HG03139 (cell line): ENCODE data around the gene WWOX.

Experiments used
- ATAC-seq: cut with Tn5 transposase; IDR thresholded peaks from one replicate; pipeline ENCODE4 v1.9.1; 2021; ENCODE audit not compliant: unreplicated experiment

Gene WWOX

DNA sequence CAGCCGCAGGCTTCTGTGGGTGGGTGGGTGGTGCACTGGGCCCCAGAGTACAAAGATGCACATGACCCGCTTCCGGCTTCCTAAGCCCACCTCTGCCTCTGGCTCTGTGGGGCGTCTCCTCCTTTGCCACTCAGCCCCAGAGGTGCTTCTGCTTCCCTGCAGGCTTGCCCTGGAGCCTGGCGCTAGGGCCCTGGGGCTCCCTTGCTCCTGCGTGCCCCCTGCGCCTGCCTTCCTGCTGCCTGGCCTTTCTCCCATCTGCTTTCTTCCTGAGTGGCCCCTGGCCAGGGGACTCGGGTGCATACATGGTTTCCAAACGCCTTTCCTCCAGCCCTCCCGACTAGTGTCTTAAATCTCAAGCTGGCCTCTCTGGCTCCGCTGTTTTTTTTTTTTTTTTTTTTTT lies 3.4 kb downstream of the WWOX start:
- no peak for ATAC-seq

DNA sequence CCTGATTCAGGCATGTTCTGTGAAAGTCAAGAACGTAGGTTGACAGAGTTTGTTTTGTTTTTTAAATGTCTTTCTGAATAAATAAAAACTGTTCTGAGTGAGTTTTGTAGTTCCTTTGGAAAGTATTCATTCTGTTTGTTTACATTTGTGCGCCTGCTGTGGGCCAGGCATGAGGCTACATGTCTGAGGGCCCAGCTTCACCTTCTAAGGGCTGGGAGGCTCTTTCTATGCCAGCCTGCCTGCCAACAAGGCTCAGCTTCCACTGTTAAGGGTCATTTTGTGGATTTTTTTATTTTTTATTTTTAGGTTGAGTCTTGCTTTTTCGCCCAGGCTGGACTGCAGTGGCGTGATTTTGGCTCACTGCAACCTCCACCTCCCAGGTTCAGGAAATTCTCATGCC lies 6.1 kb downstream of the WWOX start:
- no peak for ATAC-seq

DNA sequence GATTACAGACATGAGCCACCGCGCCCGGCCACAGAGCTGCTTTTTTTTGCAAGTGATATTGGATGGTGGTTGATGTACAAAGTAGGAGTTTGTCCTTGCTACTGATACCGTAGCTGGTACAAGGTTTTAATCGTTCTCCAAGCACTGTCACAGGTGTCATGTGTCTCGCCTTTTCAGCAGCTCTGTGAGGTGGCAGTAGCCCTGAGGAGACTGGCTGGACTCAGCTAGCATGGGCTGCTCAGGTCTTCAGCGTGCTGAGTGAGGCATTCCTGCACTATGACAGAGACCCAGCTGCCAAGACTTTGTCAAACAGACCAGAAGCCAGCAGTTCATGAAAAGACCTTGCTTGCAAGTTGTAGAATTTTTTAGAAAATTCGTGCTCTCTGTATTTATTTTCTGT lies 7.2 kb downstream of the WWOX start:
- ATAC-seq: no peak

DNA sequence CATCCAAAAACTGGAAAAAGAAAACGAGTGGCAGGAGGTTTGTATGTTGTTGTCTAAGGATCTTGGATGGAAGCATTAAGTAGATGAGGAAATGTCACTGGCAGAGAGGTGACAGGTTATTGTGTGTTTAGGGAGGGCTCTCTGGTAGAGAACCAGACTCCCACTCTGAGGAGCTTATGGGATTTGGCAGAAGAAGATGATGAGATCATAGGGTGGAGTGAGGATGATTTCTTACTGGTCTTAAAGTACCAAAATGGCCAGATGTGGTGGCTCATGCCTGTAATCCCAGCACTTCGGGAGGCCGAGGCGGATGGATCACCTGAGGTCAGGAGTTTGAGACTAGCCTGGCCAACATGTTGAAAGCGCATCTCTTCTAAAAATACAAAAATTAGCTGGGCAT lies 9.0 kb downstream of the WWOX start:
- ATAC-seq: no peak

DNA sequence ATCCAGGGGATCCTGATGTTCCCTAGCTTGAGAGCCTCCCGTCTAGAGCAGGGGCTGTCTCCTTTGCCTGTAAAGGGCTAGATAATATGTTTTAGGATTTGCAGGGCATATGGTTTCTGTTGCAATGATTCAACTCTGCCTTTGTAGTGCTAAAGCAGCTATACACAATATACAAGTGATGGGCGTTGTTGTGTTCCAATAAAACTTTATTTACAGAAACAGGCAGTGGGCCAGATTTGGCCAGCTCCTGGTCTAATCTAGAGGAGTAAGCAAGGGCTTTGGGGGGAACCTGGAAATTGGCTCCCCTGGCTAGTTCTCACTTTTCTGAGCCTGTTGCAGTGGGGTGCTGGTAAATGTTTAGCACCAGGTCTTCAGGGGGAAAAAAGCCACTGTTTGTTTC lies 13.8 kb downstream of the WWOX start:
- no peak for ATAC-seq

DNA sequence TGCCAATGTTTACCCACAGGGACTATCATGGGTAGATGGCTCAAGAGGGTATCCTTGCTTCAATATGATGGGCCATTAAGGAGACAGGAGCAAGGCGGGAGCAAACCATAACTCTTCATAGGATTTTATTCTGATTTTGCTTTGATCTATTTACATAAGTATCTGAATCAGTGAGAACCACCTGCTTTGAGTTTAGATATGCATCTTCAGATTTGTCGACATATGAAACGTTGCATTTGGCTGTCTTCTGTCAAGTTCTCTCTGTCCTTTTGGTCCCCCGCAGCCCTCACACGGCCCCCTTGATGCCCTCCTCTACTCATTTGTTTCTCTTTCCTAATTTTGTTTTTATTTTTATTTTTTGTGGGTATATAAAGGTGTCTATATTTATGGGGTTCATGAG lies 16.2 kb downstream of the WWOX start:
- ATAC-seq: no peak

DNA sequence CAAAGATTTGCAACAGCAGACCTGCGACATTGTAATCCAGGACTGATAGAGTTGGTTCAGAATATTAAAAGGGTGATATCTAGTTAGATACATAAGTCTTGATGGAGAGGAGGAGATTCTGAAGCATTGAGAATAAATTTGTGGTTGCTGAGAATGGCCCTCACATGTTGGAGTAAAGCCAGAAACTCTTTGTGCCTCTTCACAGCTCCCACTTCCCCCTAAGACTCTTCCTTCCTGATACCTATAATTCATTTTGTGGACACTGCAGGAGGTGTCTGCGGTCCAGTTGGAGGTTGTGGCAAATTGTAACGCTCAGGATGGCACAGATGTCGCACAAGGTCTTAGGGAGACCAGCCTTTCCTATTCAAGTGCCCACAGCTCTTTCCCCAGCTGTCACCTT lies 17.5 kb downstream of the WWOX start:
- ATAC-seq: no peak

DNA sequence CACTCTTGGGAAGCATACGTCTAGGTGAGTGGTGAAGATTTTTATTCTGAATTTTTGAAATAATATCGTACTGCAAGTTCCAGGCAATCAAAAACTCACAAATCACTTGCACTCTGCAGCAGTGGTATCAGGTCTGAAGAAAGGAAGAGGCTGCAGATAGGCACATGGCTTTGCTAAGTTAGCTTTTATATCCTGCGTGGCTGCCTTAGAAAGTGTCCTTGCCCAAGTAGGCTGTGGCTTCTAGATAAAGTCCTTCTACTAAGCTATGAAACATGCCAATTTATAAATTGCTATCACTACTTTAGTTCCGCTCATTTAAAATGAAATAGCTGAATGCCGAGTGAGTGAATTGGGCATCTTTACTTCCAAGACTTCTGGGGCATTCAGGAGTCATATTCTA lies 17.9 kb downstream of the WWOX start:
- no peak for ATAC-seq

DNA sequence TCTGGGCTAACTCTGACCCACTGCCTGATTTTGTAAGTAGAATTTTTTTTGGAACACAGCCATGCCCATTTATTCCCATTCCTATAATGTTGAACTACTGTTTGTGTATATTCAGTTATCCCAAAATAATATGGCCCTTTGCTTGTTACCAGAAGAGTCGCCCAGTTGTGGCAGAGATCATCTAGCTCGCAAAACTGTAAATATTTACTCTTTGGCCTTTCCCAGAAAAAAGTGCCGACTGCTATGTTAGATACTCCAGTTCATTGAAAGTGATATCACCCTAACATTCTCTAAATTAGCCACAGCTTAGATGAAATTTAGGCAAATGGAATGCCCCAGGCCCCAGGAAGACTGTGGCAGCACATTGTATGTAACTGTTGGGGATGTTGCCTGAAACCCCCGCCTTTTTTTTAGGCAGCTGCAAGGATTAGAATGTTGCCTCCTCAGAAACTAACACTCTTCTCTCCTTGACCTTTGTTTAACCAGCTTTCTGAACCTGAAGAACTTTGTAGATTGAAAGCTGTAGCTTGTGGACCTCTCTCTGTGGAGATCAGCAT lies 19.1 kb downstream of the WWOX start:
- no peak for ATAC-seq

DNA sequence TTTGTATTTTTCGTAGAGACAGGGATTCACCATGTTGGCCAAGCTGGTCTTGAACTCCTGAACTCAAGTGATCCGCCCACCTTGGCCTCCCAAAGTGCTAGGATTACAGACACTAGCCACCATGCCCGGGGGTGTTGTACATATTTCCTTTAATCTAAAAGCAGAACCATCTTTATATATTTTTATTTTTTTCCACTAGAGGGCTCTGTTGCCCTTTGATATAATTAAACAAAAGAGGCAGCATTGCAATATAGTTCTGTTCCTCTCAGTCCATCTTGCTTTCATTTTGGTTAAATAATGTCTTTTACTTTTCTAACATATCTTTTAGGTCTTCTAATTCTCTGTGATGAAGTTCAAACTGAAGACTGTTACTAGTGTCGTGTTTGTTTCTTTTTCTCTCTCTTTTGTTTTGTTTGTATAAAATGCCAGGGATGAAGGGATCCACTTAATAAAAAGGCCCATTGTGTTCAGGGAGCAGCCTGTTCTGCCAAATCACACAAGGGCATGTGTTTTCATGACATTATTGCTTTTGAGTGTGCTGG lies 23.4 kb downstream of the WWOX start:
- peak; percentile 67 for ATAC-seq

DNA sequence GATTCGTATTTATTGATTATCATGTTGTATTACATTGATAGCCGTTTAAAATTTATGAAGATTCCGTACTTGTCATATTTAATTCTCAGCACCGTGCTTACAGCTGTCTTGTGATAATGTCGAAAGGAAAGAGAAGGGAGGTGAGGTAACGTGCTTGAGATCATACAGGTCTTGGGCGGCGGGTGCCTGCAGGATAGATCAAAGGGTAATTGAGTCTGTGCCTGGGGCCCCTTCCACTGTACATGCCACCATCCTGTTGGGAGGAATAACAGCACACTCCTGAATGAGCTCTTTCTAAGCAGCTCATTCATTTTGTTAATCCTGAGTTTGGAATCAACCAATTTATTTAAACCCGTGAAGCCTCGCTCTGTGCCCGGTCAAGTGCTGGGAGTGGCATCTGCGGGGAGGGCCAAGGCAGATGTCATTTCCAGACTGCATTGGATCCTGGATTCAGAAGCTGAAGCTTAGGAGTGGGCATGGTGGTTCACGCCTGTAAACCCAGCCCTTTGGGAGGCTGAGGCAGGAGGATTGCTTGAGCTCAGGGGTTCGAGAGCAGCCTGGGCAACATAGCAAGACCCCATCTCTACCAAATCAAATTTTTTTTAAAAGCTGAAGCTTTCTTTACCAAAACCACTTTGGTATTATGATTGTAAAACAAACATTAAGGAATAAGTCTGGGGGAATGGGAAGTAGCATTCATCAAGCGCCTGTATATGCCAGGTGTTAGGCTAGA lies 25.8 kb downstream of the WWOX start:
- no peak for ATAC-seq

DNA sequence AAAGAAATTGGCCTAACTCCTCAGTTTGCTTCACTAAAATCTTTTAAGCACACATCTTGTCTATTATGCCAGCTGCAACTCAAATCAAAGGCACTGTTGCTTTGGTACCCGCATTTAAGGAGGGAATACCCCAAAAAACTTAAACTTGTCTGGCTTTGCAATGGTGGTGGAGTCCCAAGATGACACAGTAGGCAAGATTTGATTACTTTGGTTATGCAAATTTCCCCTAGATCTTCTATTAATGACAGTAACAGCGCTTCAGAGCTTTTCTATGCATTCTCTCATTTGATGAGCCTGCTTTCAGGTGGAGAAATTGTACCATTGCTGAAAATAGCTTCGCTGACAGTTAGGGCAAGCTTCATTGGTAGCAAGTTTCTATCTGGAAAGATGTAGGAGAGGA lies 27.2 kb downstream of the WWOX start:
- no peak for ATAC-seq

DNA sequence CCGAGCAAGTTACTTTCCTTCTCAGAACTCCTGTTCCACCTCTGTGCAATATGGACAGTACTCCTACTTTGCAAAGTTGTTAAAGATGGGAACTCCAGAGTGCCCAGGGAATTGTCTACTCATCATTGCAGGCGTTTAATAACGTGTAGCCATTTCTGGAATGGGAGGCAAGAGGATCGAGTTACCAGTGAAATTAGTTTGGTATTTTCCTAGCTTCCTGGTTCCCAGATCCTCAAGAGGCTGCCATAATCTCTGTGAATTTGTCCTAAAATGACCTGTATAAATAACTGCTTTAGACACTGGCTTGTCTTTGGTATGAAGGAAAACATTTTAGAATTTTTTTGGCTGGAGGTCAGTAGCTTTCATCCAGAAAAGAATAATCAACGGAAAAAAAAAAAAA lies 27.7 kb downstream of the WWOX start:
- ATAC-seq: no peak

DNA sequence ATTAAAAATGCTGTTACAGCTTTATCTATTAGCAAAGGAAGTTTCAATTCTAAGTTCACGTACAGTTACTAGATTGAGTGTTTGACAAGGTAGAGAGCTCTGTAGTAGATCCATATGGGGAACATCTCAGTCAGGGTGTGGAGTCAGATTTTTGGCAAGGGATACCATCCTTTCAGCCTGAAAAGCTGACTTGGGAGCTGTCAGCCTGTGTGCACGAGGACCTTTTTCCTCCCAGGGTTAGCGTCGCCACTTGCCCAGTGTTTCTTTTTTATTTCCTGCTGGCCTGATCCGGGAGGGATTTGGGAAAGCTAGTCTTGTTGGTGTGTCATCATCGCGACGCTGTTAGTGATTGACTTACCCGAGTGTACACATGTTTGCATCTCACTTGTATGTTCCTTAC lies 29.5 kb downstream of the WWOX start:
- ATAC-seq: no peak

DNA sequence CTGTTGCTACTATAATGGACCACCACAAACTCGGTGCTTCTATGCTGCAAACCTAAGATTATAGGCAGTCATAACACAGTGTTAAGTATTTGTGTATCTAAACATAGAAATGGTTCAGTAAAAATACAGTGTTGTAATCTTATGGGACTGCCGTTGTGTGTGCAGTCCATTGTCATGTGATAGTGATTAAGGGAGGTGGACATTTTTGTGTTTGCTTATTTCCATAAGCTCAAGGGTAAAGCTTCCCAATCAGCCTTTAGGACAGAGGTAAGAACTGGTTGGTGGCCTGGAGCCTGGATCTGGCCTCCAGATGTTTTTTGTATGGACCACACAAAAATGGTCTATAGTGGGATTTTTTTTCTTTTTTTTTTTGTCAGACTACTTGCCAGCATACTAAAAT lies 29.9 kb downstream of the WWOX start:
- no peak for ATAC-seq

DNA sequence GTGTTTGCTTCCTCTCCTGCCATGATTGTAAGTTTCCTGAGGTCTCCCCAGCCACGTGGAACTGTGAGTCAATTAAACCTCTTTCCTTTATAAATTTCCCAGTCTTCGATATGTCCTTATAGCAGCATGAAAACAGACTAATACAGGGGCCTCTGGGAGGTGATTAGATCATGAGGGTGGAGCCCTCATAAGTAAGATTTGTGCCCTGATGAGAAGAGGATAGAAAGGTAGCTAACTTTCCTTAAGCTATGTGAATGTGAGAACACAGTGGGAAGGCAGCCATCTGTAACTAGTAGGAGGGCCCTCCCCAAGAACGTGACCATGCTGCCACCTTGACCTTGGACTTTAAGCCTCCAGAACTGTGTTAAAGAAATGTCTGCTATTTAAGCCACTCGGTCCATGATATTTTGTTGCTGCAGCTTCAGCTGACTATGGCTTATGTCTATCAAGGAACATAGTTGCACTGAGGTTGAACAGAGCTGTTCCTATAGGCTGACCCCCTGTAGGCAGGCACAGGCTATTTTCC lies 30.7 kb downstream of the WWOX start:
- no peak for ATAC-seq

DNA sequence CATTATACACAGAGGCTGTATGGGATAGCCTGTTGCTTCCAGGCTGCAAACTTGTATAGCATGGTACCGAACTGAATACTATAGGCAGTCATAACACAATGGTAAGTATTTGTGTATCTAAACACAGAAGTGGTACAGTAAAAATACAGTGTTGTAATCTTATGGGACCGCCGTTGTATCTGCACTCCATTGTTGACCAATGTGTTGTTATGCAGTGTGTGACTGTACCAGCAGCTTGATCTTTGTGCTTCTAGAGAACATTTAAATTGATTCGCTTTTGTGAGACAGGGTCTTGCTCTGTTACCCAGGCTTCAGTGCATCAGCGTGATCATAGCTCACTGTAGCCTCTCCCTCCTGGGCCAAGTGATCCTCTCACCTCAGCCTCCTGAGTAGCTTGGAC lies 31.5 kb downstream of the WWOX start:
- no peak for ATAC-seq

DNA sequence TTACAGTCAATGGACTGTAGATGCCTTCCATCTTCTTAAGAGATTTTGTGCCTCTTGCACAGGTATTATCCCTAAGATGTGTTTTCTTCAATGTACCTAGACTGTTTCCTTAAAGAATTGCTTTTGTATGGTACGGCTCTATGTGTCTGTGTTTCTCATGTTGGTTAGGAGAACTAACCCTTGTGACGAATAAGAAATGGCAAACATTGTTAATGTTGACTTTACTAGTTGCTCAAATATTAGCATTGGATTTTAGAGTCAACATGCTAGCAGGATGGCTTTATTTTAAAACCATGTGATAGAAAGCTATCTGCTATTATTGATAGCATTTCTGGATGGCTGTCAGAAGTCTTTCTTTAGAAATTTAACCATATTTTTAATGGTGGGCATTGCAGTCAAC lies 34.5 kb downstream of the WWOX start:
- no peak for ATAC-seq

DNA sequence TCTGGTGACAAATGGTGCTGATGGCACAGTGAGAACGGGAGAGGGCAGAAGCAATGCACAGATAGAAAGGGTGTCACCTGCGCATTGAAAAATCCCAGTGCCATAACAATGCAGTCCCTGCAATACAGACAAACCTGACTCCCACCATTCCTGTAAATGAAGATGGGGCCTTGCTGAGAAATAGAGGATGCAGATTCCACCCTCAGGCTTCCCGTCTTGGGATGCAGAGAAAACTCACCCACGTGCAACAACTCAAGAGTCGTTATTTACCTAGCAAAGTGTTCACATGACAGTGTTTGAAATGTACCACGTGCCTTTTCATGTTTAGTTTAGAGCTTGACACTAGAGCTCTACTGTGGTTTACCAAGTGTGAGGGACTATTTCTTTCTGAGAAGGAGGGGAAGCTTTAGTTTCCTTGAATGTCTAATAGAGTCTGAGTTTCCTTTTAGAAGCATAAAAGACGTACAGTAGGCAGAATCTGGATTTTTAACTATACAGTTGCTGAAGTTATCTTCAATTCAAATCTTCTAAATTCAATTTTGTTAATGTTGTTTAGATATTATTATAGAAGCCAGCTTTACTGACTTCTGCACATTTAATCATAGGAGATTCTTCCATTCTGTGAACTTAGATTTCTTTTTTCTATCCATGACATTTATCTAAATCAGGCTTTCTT lies 35.6 kb downstream of the WWOX start:
- ATAC-seq: no peak

DNA sequence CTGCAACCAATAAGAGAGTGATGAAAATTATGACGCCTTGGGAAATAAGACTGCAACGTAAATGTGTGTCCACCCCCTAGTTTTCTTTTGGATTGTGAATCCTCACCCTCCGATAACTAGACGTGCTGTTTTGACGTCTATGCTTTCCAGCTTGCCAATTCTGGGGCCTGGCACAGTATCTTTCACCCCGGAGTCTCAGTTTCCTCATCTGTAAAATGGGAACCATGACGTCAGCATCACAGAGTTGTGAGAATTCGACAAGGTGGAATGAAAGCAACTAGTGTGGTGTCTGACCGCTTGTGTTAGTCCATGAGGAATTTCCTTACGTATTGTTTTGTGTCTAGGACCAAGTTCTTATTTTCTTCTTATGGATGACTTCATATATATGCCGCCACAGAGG lies 37.7 kb downstream of the WWOX start:
- no peak for ATAC-seq

DNA sequence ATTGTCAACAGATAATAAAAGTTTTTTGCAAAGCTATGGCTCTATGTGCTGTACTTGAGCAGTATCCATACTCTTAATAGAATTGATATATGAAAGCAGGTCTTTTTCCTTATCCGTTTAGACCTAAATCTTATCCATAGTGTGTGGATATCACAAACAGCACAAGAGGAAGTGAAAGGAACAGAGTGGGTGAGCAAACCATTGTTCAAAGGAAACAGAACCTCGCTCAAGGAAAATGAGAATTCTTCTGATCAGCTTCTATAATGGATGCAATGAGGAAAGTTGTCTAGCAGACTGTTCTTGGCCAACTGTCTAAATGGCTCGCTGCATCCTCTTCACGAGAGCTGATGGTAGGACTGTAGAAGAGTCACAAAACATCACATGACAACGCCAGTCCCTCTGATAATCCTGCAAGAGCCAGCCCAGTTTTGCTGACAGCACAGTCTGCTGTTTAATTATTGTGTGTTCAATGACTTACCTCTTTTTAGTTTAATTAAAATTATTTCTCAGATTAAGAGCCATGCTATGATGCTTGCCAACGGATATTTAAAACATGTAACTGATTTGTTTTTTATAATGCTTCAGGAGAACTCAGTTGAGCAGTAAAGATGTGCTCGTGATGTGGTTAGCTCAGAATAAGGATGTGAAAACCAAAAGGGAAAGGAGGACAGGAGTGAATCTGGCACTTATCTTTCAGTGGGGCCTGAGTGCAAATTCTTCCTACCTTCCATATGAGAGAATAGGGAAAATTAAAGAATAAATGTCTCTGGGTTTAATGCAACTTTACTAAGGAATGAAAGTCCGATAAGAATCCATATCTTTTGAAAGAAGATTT lies 38.5 kb downstream of the WWOX start:
- no peak for ATAC-seq
